SH-SY5Y (cell line): Measurements from ENCODE around the gene WDR20.

Source experiments
- GATA2 ChIP-seq: IDR thresholded peaks from 2 replicates; pipeline ENCODE4 v1.6.1; 2011; ENCODE audit warnings: mild to moderate bottlenecking, low read depth, low read length
- GATA3 ChIP-seq: IDR thresholded peaks from 2 replicates; pipeline ENCODE4 v1.6.1; 2011; ENCODE audit warnings: low read depth, mild to moderate bottlenecking, low read length, moderate library complexity

DNA sequence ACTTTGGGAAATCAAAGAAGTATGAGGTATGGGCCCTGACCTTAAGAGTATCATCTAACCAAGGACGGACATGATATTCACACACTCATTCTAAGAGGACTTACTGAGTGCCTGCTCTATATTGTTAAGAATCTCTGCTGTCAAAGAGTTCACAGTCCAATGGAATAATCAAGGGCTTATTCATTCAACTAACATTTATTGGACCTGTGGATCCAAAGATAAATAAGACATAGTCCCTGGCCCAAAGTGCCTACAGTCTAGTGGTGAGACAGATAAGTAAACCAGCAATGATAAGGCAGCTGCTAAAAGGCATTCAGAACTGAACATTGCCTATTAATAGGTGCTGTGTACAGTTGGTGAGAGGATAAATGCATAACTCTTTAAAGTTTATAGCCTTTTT lies 11.0 kb downstream of the WDR20 start:
- TF ChIP-seq GATA2 (no peak), GATA3 (no peak)
